CMK (cell line): Measurements from ENCODE around the gene PLA2G4B.
A peak's percentile ranks its signal among the peaks of the same experiment; 100 is the strongest.

Experiments used
- DNase-seq: peaks from one replicate; pipeline ENCODE4 v3.0.0-alpha.2; 2010; ENCODE audit warnings: low read depth

Gene PLA2G4B

GRCh38 chr15:41851167-41851523 lies 12.5 kb downstream of the PLA2G4B start:
- no peak for DNase-seq

GRCh38 chr15:41851755-41852370 lies 13.2 kb downstream of the PLA2G4B start:
- DNase-seq, result no peak

- DNase-seq, result no peak
These were observed 14.3 kb downstream of the PLA2G4B start for GRCh38 chr15:41852736-41853590.

- DNase-seq, result no peak
These were observed 15.2 kb downstream of the PLA2G4B start for GRCh38 chr15:41853831-41854230.

DNA sequence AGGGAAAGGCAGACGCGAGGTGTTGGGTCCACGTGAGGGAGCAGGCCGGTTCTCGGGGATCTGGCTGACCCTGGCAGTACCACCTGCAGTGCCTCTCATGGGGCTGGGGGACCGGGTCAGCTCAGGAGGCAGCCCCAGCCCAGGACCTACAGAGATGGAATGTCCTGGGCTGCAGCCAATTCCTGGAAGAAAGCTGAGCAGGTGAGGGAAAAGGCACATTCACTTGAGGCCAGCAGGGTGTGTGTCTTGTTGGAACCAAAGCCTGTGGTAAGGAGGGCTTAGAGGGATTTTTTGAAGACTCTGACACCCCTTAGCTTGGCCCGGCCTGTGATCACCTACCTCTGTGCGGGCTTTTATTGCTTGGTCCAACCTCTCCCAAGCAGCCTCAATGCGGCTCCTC lies 15.8 kb downstream of the PLA2G4B start:
- DNase-seq, result no peak

DNA sequence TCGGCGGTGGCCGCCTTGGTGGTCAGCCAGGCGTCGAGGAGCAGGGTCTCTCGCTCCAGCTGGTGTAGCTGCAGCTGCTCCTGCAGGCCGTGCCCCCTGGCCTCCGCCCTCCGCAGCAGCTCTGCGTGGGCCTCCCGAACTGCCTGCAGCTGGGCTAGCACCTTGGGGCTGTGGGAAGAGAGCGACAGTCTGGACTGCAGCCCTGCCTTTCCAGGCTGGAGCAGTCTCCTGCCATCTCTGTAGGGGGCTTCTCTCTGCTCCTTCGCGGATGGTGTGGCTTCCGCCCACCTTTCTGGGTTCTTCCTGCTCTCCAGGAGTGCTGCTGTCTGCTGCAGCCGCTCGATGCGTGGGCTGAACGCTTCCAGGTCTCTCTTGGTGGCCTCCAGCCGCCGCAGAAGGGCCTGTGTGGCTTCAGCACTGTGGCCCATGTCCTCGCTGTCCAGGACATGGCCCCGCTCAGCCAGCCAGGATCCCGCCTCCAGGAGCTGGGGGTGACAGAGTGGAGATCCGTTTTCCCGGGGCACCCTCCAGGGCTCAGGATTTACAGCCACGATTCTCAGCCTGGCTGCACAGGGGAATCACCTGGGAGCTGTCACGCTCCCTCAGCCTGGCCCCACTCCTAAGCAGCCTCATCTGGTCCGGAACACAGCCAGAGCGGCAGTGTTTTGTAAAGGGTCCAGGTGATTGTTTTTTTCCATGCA lies 16.8 kb downstream of the PLA2G4B start:
- DNase-seq, result no peak

DNA sequence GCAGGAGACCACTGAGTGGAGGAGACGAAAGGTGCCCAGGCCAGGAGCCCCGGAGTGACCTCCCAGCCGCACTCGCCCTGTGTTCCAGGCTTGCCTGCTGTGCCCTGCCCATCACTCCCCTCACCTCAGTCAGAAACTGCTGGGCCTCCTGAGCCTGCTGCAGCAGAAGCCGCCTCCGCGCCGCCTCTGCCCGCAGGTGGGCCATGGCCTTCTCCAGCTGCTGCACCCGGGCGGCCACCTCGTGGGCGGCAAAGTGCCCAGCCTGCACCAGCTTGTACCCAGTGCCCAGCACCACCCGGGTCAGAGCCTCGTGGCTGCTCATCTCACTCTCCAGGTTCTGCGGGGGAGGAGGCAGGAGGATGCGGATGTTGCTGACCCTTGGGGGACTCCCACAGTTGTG lies 17.6 kb downstream of the PLA2G4B start:
- DNase-seq, result no peak

GRCh38 chr15:41856716-41857115 lies 18.1 kb downstream of the PLA2G4B start:
- DNase-seq, result no peak

- DNase-seq, result no peak
These were observed 18.7 kb downstream of the PLA2G4B start for GRCh38 chr15:41857316-41857715.

DNA sequence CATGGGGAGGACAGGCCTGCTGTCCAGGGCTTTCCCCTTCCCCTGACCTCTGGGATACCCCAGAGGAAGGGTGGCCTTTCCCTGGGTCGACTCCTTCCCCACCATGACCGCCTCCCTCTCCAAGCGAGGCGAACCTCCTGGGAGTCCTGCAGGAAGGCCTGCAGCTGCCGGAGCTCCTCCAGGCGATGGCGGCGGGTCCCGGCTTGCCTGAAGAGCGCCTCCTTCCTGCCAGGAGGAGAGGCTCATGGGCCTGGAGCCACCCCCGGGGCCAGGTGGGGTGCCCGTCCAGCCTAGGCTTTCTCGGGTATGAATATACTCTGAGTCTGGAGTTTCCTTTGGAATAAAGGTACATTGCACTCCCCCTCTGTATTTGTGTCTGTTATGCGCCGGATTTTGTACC lies 20.1 kb downstream of the PLA2G4B start:
- DNase-seq, result no peak

DNA sequence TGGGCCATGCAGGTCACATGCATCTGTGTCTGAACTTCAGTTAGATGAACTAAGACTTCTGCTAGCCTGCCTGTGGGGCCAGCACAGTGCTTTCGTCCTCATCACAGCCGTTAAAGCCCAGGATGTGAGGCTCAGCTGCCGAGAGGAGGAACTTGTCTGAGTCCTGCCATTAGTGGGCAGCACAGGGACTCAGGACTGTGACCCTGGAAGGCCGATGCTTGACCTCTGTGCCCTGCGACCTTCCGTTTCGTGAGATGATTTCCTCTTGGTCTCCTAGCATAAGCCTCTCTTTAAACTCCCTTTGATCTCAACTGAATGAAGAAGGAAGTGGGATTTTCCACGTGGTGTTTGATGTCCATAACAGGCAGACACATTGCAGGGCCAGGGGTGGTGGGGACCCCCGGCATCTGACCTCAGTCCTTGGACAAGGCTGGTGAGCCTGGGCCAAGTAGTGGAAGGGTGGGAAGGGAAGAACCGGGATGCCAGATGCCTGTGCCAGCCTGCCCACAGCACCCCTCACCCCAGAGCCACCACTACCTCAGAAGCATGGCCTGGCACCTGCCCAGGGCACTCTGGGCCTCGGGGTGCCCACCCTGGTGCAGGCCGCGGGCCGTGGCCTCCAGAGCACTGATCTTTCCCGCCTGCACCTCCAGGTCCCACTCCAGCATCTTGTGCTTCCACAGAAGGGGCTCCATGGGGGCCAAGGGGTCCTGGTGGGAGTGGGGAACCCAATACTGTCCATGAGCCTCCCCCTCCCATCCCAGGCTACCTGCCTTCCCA lies 21.6 kb downstream of the PLA2G4B start:
- peak; percentile 38 for DNase-seq

DNA sequence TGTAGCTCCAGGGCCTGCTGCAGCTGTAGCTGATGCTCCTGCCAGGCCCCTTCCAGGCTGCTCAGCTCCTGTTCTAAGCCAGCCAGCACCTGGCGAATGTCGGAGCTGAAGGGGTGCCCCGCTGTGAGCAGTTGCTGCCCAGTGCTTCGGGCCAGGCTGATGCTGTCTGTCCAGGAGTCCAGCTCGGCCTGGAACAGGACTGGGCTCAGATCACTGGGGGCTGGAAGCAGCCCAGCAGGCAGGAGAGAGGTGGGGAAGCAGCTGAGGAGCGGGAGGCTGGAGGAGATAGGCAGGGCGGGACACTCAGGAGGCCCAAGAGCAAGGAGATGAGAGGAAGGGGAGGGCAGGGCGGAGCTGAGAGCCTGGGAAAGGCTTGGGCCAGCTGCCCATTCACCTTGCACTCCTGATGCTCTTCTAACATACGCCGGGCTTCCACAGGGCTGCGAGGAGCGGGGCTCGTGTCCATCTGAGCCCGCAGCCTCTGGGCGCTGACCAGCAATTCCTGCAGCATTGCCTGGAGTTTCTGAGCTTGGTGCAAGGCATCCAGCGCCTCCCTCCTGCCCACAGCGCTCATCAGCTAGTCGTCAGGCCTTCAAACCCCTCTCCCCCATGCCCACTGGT lies 23.2 kb downstream of the PLA2G4B start:
- DNase-seq, result no peak

GRCh38 chr15:41862515-41863116 lies 24.0 kb downstream of the PLA2G4B start:
- no peak for DNase-seq

DNA sequence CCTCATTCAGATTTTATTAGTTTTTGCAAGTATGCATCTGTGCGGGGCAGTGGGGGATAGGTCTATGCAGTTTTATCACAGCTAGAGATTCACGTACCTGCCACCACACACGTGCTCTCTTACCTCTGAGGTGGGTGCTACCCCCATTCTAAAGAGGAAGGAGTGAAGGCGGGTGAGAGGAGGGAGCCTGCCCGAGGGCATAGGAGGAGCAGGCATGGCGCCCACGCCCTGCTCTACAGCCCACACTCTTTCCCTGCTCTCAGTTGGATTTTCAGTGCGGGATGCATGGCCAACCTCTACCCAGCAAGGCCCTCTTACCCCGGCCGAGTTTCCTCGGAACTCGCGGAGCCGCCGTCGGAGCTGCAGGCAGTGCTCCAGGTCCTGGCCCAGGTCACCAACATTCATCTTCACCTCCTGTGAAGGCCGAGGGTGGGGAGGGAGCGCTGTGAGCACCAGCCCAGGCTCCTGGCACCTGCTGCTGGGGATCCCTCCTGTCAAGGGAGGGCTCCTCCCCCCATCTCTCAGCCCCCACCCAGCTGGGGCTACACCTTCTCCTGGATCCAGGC lies 26.9 kb downstream of the PLA2G4B start:
- DNase-seq, result no peak

DNA sequence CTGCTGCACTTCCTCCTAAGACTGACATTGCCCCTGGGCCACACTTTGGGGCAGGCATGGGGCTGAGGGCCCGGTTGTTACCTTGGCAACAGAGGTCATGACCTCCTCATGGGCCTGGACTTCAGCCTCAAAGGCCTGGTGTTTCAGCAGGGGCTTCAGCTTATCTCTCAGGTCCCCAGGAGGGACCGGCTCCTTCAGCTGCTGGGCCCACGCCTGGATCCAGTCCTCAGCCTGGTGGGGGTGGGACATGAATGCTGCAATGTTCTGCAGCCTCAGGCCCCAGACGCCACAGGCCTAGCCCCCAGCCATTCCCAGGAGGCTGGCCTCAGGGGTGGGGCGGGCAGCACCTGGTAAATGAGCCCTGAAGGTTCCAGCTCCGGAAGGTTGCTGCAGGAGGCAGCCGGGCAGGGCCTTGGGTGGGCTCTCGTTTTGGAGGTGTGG lies 27.6 kb downstream of the PLA2G4B start:
- DNase-seq, result no peak

GRCh38 chr15:41866872-41867579 lies 28.4 kb downstream of the PLA2G4B start:
- no peak for DNase-seq

DNA sequence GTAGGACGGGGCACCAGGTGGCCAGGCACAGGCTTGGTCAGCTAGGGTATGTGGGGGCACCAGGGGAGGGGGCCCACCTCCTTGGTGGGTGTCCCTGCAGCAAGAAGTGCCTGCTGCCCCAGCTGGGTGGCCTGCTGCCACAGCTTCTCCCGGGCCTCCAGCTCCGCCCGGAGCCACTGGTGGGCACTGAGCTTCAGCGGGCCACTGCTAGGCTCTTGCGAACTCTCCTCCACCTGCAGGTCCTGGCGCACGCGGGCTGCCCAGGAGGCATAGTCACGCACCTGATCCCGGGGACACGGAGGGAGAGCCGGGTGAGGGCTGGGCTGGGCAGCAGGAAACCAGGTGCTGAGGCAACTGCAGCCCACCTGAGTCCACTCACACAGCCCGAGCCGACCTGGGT lies 29.7 kb downstream of the PLA2G4B start:
- no peak for DNase-seq

DNA sequence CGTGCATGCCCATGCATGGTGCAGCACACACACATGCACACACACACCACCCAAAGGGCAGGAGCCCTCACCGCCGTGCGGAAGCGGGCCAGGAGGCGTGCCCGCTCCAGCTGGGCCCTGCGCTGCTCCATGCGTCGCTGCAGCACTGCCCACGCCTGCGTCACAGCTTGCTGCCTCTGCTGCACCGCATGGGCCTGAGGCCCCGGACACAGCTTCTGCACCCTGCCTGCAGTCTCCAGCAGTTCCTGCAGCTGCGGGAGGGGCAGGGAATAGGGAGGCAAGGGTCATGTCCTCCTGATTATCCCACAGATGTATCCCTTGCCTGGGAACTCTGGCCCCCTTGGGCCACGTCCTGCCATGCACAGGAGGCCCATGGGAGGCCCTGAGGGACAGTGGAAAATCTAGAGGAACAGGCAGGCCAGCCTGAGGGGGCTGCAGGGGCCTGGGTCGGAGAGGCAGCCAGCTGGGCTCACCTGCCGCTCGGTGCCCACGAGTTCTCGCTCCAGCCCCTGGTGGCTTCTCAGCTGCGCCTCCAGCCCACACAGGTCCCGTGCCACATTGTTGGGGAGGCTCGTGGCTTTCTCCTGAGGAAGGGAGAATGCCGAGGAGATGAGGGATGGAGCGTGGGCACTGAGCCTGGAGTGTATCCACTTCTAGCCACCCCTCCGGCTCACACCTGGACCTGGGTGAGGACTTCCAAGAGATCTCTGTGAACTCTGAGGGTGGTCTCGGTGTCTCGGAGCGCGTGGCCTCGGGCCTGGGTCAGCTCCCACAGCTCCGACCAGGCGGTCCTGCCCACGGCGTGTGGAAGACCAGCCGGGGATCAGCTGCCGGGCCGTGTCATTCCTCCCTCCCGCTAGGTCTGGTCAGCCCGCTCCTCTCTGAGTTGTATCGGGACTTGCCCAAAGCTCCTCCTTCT lies 31.4 kb downstream of the PLA2G4B start:
- no peak for DNase-seq

- DNase-seq, result no peak
These were observed 32.0 kb downstream of the PLA2G4B start for GRCh38 chr15:41870689-41871081.
